ENCODE results near the gene GTF2IRD1.
"Not testable (repeated sequence)": the region's sequence is repeated elsewhere in the genome, so short reads cannot be mapped to it uniquely, and the experiment has no call there.

GTF2IRD1 gene

DNA sequence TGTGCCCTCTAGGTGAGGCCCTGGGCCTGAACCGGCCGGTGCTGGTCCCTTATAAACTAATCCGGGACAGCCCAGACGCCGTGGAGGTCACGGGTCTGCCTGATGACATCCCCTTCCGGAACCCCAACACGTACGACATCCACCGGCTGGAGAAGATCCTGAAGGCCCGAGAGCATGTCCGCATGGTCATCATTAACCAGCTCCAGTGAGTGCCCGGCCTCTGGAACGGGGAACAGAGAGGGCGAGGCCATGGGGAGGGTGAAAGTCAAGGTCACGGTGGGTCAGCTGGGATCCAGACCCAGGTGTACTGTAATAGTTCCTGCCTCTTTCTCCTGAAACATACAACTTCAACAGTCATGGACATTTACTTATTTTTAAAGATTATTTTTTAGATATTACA, 137.1 kb downstream of the GTF2IRD1 start:
- no peak for DNase-seq (ENCODE audit: low spot score)

DNA sequence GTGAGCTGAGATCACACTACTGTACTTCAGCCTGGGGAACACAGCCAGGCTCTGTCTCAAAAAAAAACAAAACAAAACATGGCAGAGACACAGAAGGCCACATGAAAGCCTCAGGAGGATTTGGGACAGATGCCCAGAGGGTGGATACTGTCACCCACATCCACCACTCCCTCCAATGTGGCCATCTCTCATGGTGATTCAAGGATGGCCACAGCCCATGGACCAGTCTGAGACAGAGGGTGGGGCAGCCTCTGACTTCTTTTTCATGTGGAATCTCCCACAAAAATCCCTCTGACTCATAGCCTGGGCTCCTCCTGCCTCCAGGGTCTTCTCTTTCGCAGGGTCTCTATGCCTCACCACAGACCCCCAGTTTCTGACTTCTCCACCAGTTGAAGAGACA, 144.9 kb downstream of the GTF2IRD1 start:
- no peak for DNase-seq (ENCODE audit: low spot score)

DNA sequence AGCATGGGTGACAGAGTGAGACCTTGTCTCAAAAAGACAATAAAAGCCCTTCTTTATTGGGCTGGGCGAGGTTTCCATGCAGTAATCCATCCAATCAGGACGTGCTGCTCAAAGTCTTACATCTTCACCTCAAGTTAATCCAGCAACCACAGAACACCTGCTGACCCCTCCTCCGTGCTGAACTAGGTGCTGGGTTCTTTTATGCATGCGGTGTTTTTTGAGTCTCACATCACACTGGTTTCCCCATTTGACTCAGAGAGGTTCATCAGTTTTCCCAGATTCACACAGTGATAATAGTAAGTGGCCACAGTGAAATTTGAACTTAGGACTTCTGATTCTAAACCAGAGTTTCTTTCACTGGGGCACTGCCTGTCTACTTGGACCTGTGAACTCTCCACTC, 145.5 kb downstream of the GTF2IRD1 start:
- DNase-seq (ENCODE audit: low spot score), result no peak

DNA sequence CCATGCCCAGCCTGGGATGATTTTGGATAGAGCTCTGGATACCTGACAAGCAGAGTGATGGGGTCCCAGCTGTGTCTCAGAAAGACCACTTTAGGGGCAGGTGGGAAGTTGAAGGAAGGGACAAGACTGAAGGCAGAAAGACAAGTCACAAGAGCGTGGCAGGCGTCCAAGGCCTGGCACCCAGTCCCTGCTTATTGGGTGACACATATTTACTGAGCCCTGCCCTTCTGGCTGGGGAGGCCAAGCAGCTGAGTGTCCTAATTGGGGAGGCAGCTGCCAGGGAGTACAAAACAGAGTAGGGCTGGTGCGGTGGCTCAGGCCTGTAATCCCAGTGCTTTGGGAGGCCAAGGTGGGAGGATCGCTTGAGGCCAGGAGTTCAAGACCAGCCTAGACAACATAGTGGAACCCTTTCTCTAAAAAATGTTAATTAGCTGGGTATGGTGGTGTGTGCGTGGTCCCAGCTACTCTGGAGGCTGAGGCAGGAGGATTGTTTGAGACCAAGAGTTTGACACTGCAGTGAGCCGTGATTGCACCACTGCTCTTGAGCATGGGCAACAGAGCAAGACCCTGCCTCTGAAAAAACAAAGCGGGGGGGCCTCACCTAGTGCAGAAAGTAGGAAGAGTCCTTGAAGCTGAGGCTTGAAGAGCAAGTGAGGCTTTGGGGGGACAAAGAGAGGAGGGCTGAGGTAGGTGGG, 150.8 kb downstream of the GTF2IRD1 start:
- DNase-seq (ENCODE audit: low spot score), result no peak

DNA sequence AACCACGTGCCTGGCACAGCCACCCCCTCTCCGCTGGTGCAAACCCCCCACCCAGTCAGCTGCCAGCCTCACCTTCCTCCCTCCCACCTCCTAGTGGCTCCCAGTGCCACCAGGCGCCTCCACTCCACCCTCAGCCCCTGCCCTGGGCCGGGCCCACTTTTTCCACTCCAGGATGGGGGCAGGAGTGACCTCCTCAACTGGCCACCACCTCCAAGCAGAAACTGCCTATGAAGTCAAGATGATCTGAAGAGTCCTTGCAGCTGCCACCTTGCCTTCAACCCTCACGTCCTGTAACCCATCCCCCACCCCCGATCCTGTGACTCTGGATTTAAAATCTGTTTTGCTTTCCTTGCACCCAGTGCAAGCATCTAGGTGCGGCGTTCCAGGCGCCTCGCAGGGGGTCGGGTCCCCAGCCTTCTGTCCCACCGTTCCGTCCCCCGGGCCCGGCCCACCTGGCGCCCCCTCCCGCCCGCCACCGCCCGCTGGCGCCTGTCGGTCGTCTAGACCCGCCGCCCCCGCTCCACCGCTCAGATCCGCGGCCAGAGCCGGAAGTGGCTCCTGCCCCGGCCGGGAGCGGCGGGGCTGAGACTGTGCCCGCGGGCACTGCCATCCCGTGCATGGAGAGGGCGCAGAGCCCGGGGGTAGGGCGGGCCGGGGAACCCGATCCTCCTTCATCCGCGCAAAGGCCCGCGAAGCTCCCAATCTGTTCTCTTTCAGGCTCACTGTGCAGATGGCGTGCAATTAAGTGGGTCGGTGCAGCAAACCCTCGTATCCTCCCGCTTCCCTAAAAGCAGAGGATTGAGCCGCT, 152.6 kb downstream of the GTF2IRD1 start:
- peak; percentile 48 for DNase-seq (ENCODE audit: low spot score)

DNA sequence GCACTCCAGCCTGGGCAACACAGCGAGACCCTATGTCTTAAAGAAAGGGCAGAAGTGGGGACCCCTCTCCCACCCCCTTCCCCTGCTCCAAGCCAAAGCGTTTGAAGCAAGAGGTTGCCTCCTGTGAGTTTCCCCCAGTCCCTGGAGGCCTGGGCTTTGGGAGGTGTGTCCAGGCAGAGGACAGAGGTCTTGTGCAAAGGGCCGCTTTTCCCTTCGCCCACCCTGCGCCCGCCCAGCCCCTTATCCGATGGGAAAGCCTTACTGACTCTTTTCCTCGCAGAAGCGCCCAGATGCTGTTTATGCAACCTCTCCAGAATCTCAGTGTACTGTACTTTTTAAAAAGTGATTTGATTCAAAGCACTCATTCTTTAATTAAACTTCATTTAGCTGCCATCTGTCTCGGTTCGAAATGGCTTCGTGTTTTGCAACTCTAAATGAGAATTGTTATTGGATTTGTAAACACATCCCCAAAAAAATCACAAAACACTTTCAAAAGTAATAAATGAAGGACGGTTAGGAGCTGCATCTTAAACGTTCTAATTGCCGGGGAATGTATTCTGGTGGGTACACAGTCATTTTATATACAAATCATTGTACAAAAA, 153.3 kb downstream of the GTF2IRD1 start:
- DNase-seq (ENCODE audit: low spot score), result no peak

DNA sequence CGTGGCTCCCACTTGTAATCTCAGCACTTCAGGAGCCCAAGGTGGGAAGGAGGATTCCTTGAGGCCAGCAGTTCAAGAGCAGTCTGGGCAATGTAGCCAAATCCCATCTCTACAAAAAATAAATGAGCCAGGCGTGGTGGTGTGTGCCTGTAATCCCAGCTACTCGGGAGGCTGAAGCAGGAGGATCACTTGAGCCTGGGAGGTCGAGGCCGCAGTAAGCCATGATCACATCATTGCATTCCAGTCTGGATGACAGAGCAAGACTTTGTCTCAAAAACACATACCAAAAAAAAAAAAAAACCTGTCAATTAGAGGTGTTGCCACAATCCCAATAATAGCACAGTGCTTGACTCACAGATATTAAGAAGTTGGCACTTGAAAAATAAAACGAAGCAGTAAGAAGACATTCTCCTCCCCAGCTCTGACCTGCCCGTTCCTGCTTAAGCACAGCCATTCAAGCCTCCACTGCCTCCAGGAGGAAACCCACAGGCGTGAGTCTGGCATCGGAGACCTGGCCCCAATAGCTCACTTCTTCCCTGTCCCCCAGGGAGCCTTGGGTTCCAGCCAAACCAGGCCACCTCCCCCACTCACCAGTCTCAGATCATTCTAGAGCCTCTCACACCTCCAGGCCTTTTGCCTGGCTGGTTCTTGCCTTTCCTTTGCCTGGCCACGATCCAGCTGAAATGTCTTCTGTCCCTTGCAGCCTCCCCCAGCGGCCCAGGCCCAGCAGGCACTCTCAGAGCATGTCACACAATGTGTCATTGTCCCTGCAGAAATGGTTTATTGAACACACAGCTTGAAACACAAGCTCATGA, 158.5 kb downstream of the GTF2IRD1 start:
- DNase-seq (ENCODE audit: low spot score), result no peak

DNA sequence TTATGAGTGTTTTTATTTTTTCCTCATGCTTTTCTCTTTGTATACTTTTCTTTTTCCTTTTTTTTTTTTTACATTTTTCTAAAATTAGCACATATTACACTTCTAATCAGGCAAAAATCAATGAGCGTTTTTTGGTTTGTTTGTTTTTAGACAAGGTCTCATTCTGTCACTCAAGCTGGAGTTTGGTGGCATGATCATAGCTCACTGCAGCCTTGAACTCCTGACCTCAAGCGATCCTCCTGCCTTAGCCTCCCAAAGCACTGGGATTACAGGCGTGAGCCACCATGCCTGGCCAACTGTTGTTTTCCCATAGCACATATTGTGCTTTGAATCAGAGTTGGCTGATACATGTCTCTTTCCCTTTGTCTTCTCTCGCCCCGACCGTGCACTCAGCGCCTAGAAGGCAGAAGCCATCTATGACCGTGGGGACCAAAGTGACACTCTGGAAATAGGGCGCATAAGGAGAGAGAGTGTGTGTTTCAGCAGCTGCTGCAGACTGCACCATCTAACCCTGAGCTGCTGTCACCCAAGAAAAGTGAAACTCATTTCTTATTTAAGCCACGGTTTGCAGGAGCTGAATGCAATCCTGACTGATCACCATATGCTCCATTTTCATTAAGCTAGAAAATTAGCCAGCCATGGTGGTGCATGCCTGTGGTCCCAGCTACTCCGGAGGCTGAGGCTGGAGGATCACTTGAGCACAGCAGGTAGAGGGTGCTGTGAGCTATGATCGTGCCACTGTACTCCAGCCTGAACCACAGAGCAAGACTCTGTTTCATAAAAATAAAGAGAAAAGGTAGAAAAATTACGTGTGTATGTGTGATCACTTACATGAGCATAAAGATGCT, 162.5 kb downstream of the GTF2IRD1 start:
- DNase-seq (ENCODE audit: low spot score), result no peak

DNA sequence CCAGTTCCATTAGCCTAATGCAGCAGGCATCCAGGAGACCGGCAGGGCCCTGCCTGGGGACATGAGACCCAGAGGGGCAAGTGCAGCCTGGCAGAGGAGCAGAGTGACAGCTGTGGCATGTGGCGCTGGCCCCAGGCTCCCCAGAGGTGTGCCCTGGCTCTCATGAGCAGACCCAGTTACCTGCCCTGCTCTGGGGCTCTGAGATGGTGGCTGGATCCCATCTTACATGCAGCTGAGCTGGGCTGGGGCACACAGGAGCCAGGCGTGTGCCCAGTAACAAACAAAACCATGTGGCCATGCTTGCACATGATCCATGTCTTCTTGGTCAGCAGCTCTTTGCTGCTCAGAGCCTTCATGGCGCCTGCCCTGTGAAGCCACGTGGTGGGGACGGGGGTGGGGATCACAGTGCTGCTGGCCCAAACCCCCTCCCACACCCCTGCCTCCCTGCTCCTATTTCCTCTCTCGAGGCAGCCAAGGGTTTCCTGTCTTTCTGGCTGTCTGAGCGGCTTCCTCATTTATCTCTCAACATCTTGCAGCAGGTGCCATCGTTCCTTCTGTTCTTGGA, 163.6 kb downstream of the GTF2IRD1 start:
- peak; percentile 47 for DNase-seq (ENCODE audit: low spot score)

DNA sequence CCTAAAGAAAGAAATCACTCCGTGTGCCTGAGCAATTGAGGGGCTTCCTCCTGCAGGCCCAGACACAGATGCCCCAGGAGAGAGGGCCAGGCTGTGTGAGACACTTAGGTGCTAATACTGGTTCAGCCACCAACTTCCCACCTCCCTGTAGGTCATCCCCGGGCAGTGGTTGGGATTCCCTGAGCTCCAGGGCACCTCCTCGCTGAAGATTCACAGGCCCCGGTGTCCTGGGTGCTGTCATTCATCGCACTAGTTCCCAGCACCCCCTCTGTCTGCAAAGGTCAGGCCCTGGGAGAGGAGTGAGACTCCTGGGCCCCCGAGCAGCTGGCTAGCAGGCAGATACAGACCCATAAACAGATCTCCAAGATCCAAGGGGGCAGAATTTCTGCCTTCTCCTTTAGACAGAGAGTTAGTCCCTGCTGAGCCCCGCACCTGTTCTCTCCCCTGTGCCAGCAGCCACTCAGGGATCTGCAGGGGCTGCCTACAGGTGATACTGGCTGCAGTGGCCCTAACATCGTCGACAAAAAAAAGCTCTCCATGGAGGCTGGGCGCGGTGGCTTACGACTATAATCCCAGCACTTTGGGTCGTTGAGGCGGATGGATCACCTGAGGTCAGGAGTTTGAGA, 165.6 kb downstream of the GTF2IRD1 start:
- no peak for DNase-seq (ENCODE audit: low spot score)

DNA sequence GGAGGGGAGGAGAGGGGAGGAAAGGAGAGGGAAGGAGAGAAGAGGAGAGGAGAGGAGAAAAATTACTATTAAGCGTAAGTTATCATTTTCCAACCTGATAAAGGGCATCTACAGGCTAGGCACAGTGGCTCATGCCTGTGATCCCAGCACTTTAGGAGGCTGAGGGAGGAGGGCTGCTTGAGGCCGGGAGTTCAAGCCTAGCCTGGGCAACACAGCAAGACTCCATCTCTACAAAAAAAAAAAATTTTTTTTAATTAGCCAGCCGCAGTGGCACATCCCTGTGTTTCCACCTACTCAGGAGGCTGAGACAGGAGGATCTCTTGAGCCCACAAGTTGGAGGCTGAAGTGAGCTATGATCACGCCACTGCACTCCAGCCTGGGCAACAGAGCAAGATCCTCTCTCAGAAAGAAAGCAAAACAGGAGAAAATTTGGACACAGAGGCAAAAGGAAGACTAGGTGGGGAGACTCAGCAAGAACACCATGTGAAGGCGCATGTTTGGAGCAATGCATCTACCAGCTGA, 168.6 kb downstream of the GTF2IRD1 start:
- DNase-seq (ENCODE audit: low spot score), result no peak

DNA sequence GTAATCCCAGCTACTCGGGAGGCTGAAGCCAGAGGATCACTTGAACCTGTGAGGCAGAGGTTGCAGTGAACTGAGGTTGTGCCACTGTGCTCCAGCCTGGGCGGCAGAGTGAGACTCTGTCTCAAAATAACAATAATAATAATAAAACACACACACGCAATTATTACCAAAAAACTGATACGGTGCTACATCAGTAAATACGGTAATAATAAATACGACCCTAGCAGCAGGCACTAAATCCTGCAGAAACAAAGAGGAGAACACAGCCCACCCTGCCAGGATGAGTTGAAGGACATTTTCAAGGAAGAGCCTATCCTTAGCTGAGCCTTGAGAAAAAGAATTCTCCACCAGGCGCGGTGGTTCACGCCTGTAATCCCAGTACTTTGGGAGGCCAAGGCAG, 169.4 kb downstream of the GTF2IRD1 start:
- DNase-seq (ENCODE audit: low spot score), result no peak

DNA sequence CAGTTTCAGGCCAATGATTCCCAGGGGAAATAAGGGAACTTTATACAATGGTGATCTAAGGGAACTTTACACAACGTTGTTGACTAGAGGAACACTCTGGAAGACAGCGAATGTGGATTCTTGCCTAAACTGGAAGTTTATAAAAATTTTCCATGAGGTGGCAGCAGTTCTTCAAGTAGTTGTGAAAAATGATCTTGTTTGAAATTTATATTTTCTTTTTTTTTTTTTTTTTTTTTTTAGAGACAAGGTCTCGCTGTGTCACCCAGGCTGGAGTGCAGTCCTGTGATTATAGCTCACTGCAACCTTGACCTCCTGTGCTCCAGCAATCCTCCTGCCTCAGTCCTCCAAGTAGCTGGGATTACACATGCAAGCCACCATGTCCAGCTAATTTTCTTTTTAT, 171.7 kb downstream of the GTF2IRD1 start:
- DNase-seq (ENCODE audit: low spot score), result peak; percentile 28

DNA sequence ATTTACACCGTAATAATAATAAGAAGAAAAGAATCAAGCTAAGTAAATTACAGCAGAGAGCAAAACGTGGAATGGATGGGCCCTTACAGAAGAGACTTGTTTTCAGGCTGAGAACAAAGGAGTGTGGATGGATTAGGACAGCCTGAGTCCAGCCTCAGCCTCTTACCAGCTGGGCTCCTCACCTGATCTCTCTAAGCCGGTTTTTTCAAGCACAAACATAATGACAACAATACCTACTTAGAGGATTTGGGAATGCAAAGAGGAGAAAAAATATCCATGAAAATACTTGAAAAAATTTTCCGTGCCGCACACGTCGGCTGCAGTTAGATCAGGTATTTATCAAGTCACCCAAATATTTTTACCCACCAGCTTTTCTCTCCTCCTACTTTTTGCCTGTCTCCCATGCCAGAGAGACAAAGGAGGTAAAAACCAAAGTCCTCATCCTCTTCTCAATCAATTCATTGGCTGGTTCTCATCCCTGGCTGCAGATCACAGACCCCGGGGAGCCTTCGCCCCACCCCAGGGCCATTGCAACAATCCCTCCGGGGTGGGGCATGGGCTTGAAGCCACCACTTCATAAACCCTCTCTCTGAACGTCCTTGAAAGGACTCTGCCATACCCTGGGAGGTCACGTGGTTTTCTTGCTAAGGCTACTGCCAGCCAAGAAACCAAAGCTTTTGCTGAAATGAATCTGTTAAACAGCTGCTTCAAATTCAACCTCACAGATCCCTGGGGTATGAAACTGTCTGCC, 174.1 kb downstream of the GTF2IRD1 start:
- no peak for DNase-seq (ENCODE audit: low spot score)

DNA sequence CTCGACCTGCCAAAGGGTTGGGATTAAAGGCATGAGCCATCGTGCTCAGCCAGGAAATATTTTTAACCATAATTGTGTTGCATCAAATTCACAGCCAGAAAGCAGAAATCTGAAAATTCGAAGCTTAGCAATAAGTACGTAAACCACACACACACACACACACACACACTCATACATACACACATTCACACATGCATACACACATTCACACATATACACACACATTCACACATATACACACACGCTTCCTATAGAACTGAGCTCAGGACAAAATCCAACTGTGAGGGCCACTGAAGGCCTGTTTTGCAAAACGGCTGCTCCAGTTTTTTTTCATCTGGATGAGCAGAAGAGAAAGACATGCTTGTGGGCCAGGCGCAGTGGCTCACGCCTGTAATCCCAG, 178.8 kb downstream of the GTF2IRD1 start:
- no peak for DNase-seq (ENCODE audit: low spot score)

DNA sequence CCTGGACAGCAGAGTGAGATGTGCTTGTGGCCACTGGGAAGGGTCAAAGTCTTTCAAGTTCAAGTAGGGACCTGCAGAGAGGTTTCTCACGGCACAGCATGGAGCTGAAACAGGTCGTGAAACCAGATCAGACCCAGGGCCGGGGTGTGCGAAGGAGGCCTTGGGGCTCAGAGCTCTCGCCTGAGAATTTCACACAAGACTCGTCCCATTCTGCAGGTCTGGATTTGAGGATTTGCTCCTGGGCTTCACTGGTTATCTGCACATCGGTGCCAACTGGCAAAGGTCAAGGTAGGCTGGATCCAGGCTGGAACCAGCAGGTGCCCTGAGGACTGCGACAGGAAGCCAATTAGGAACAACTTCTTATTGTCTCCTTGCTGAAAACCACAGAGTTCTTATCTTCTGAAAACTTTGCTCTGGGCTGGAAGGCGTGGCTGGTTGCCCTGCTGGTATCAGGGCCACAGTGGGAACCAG, 179.8 kb downstream of the GTF2IRD1 start:
- no peak for DNase-seq (ENCODE audit: low spot score)

DNA sequence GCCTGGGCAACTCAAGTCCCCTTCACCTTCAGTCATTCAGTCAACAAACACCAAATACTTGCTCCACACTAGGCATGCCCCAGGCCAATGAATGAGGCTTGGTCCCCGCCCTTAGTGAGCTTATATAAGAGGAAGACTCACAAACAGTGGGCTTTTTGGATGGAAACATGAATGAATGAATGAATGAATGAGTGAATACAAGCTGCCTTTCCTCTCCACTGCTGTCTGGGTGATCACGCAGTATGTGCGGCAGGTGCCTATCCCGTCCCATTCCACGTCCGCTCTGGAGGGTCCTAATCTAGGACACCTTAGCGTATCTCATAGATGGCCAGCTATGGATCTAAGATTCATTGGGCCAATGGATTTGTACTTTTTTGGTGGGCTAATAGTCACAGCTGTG, 184.0 kb downstream of the GTF2IRD1 start:
- no peak for DNase-seq (ENCODE audit: low spot score)

DNA sequence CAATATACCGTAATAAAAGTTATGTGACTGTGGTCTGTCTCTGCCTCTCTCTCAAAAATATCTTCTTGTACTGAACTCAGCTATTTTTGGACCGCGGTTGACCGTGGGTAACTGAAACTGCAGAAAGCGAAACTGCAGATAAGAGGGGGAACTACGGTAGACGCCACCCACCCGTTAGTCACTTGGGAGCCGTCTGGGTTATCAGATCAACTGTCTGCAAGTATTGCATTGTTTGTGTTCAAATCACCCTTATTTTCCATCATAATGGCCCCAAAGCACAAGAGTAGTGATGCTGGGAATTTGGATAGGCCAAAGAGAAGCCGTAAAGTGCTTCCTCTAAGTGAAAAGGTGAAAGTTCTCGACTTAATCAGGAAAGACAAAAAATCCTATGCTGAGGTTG, 196.3 kb downstream of the GTF2IRD1 start:
- peak; percentile 60 for DNase-seq (ENCODE audit: low spot score)

DNA sequence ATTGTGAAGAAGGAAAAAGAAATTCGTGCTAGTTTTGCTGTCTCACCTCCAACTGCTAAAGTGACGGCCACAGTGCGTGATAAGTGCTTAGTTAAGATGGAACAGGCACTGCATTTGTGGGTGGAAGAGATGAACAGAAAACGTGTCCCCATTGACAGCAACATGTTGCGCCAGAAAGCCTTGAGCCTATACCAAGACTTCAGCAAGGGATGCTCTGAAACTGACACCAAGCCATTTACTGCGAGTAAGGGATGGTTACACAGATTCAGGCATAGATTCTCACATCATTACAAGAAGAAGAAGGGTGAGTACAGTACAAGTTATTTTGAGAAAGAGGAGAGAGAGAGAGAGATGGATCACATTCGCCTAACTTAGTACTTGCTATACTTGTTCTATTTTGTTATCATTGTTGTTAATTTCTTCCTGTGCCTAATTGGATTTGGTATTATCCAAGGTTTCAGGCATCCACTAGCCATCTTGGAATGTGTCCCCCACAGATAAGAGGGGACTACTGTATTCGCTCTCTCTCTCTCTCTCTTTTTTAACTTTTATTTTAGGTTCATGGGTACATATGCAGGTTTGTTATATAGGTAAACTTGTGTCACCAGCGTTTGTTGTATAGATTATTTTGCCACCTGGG, 196.9 kb downstream of the GTF2IRD1 start:
- DNase-seq (ENCODE audit: low spot score), result not testable (repeated sequence)

All from kidney capillary endothelial cell (primary cell).